ENCODE measurements around the gene DENND5A.
A peak's percentile ranks its signal among the peaks of the same experiment; 100 is the strongest.

DENND5A gene

DNA sequence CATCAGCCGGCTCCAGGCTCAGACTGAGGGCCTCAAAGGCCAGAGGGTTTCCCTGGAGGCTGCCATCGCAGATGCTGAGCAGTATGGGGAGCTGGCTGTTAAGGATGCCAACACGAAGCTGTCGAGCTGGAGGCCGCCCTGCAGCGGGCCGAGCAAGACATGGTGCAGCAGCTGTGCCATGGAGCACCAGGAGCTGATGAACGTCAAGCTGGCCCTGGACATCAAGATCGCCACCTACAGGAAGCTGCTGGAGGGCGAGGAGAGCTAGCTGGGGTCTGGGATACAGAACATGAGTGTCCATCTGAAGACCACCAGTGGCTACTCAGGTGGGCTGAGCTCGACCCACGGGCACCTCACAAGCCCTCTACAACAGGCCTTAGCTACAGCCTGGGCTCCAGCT lies 169.7 kb downstream of the DENND5A start:
- H3K27ac ChIP-seq (ENCODE audit: low read depth, low read length): no peak overlapping the region
- H3K27me3 ChIP-seq (ENCODE audit: control insufficient read depth, insufficient read depth, low read length): peaks cover 28% of the 10 kb centered on the region
- H3K4me1 ChIP-seq (ENCODE audit: control insufficient read depth, insufficient read depth, low read length): no peaks in the 10 kb centered on the region
- no peaks in the 10 kb centered on the region for H3K36me3 ChIP-seq (ENCODE audit: control insufficient read depth, insufficient read depth, low read length)
- no peaks in the 10 kb centered on the region for H3K9me3 ChIP-seq (ENCODE audit: control insufficient read depth, insufficient read depth, low read depth, low read length)
- no peak overlapping the region for H3K9ac ChIP-seq (ENCODE audit: low read length)
- H3K4me3 ChIP-seq (ENCODE audit: low read depth, low read length): no peak overlapping the region

DNA sequence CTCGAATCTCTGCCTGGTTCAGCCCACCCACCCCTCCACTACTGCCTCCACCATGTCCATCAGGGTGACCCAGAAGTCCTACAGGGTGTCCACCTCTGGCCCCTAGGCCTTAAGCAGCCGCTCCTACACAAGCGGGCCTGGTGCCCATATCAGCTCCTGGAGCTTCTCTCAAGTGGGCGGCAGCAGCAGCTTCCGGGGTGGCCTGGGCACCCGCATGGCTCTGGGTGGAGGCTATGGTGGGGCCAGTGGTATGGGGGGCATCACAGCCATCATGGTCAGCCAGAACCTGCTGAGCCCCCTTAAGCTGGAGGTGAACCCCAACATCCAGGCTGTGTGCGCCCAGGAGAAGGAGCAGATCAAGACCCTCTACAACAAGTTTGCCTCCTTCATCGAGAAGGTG lies 170.7 kb downstream of the DENND5A start:
- Histone ChIP-seq H3K4me3 (ENCODE audit: low read depth, low read length) (no peak overlapping the region), H3K4me1 (ENCODE audit: control insufficient read depth, insufficient read depth, low read length) (peaks cover 5% of the 10 kb centered on the region), H3K9me3 (ENCODE audit: control insufficient read depth, insufficient read depth, low read depth, low read length) (no peaks in the 10 kb centered on the region), H3K36me3 (ENCODE audit: control insufficient read depth, insufficient read depth, low read length) (no peaks in the 10 kb centered on the region), H3K9ac (ENCODE audit: low read length) (no peak overlapping the region), H3K27me3 (ENCODE audit: control insufficient read depth, insufficient read depth, low read length) (peaks cover 38% of the 10 kb centered on the region), H3K27ac (ENCODE audit: low read depth, low read length) (no peak overlapping the region)

DNA sequence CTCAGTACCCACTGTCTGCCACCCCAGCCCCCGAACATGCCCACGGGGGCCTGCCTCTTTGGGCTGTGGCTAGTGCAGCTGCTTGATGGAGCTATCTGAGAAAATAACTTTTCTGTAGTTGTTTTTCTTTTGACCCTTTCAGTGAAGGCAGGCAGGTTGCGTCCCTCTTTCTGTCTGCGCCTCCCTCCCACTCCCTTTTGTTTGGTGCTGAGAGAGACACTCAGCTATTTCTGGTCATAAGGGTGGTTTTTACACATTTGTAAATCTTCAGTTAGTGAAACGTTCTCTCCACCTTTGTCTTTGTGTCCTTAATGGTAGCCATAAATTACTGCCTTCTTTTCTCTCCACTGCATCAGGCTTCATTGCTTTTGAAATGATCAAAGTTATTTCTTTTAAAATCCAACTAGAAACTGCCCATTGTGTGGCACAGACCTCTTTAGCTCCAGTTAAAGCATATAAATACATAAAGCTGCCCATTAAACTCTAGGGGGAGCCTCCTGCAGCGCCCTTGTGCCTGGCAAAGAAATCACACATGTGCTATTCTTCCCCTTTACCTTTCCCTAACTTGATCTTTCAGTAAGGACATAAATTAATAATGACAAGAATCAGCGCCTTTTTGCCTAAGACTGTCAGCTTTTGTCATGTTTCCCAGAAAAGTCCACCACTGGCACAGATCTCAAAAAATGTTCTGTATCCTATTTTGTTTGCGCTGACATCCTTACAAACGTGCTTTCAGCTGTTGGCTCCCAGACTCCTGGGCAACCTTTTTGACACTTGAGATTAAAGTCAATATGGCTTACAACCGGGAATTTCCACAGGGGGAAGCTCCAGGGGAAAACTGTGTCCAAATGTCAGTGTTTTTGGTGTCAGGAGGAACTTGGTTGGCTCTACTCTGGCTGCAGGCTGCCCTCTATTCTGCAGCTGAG lies 172.0 kb downstream of the DENND5A start:
- no peak overlapping the region for H3K9ac ChIP-seq (ENCODE audit: low read length)
- H3K27ac ChIP-seq (ENCODE audit: low read depth, low read length): no peak overlapping the region
- peaks cover 49% of the 10 kb centered on the region for H3K27me3 ChIP-seq (ENCODE audit: control insufficient read depth, insufficient read depth, low read length)
- peaks cover 5% of the 10 kb centered on the region for H3K4me1 ChIP-seq (ENCODE audit: control insufficient read depth, insufficient read depth, low read length)
- H3K36me3 ChIP-seq (ENCODE audit: control insufficient read depth, insufficient read depth, low read length): no peaks in the 10 kb centered on the region
- no peaks in the 10 kb centered on the region for H3K9me3 ChIP-seq (ENCODE audit: control insufficient read depth, insufficient read depth, low read depth, low read length)
- H3K4me3 ChIP-seq (ENCODE audit: low read depth, low read length): no peak overlapping the region

DNA sequence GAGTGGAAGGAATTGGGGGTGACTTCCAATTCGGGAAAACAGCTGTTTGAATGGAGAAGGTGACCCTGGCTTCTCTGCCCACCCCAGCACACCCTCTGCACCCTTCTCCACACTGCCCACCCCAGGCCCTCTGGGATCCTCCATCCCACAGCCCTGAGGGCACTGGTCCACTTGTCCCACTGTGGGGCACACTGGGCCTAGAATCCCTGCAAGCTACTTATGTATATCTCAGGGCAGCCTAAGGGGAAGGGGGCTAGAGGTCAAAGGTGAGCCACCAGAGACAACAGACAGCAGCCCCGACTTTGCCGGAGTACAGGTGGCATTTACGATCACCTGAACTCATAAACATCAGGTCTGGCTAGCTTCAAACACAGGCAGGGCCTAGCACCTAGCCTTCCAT lies 173.1 kb downstream of the DENND5A start:
- Histone ChIP-seq H3K4me3 (ENCODE audit: low read depth, low read length) (peak overlapping the region; percentile 53), H3K9ac (ENCODE audit: low read length) (no peak overlapping the region), H3K4me1 (ENCODE audit: control insufficient read depth, insufficient read depth, low read length) (peaks cover 5% of the 10 kb centered on the region), H3K9me3 (ENCODE audit: control insufficient read depth, insufficient read depth, low read depth, low read length) (no peaks in the 10 kb centered on the region), H3K36me3 (ENCODE audit: control insufficient read depth, insufficient read depth, low read length) (no peaks in the 10 kb centered on the region), H3K27ac (ENCODE audit: low read depth, low read length) (no peak overlapping the region), H3K27me3 (ENCODE audit: control insufficient read depth, insufficient read depth, low read length) (peaks cover 56% of the 10 kb centered on the region)

DNA sequence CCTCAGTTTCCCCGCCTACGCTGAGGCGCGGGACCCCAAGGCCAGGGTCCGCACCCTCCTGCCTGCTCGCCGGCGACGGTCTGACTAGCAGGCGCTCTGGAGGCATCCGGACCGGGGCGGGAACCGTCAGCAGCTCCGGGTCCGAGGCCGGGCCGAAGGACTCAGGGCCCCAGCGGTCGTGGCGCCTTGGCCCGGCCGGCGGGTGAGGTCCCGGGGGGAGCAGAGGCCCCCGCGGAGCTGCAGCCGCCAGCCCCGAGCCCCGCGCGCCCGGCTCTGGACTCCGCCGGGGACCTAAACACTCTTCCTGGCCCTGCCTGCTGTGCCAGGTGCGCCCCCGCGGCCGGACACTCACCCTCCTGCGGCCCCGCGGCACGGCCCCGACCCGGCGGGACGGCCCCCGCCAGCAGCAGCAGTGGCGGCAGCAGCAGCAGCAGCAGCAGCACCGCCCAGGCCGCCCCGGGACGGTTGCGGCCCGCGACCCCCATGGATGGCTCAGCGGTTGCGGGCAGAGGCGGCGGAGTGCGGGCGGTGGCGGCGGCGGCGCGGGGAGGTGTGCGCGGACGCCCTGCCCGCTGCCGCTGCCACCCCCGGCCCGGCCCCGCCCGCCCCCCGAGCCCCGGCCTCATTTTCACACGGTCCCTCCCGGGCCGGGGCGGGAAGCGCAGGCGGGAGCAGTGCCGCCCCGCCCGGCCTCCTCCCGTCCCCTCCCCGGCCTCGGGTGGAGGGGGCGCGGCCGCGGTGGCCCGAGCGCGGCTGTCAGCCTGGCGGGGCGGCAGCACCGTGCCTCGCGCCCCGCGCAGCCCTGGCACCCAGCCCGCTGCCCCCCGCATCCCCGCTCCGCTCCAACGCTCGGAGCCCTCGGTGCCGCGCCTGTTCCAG lies 173.9 kb downstream of the DENND5A start, which contains the start of gene SCUBE2:
Gene SCUBE2 (minus strand): TSS at position 556 of the 879 bp plus-strand sequence. CDS start 71 bp downstream, at position 485.
- Histone ChIP-seq H3K9me3 (ENCODE audit: control insufficient read depth, insufficient read depth, low read depth, low read length) (no peaks in the 10 kb centered on the region), H3K4me1 (ENCODE audit: control insufficient read depth, insufficient read depth, low read length) (peaks cover 5% of the 10 kb centered on the region), H3K9ac (ENCODE audit: low read length) (no peak within 1 kb of the TSS), H3K36me3 (ENCODE audit: control insufficient read depth, insufficient read depth, low read length) (no peaks in the 10 kb centered on the region), H3K4me3 (ENCODE audit: low read depth, low read length) (peak within 1 kb of the TSS; percentile 58), H3K27ac (ENCODE audit: low read depth, low read length) (no peak within 1 kb of the TSS), H3K27me3 (ENCODE audit: control insufficient read depth, insufficient read depth, low read length) (peaks cover 56% of the 10 kb centered on the region)

DNA sequence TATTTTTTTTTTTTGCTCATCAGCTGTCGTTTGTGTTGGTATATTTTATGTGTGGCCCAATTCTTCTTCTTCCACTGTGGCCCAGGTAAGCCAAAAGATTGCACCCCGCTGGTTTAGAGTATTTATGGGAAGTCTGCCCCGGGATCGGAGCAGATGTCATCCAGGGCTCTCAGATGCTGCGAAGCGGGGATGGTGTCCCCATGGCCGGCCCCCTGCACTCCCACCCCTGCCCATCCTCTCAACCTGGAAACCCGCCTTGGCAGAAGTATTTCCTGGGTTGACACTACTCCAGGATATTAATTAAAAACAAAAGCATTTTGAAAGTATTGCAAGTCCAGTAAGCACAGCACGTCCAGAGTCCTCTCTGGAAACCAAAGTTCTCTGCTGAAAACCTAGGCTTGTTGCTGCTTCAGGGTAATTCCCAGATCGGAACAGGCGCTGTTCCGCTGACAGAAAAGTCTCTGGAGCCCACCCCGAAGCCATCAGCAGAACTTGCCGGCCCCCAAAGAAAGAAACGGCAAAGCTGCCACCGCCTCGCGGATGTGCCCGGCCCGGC lies 174.6 kb downstream of the DENND5A start:
- H3K4me1 ChIP-seq (ENCODE audit: control insufficient read depth, insufficient read depth, low read length): peaks cover 5% of the 10 kb centered on the region
- peaks cover 56% of the 10 kb centered on the region for H3K27me3 ChIP-seq (ENCODE audit: control insufficient read depth, insufficient read depth, low read length)
- peak overlapping the region; percentile 58 for H3K4me3 ChIP-seq (ENCODE audit: low read depth, low read length)
- no peak overlapping the region for H3K9ac ChIP-seq (ENCODE audit: low read length)
- no peaks in the 10 kb centered on the region for H3K9me3 ChIP-seq (ENCODE audit: control insufficient read depth, insufficient read depth, low read depth, low read length)
- H3K36me3 ChIP-seq (ENCODE audit: control insufficient read depth, insufficient read depth, low read length): no peaks in the 10 kb centered on the region
- H3K27ac ChIP-seq (ENCODE audit: low read depth, low read length): no peak overlapping the region

DNA sequence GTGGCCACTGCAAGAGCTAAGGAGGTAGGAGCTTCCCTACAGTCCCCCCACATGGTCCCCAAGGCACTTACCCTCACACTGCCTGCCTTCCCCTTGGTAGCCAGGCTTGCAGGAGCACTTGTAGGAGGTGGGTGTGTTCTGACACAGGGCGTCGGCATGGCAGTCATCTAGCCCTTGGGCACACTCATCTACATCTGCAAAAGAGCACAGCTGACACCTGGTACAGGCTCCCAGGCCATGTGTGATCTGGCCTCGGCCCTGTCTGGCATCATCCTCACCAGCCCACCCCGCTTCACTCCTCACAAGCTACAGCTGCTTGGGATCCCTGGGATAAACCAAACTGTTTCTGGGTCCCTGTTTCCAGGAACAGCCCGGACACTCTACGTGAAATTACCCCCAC lies 175.5 kb downstream of the DENND5A start:
- Histone ChIP-seq H3K4me1 (ENCODE audit: control insufficient read depth, insufficient read depth, low read length) (peaks cover 5% of the 10 kb centered on the region), H3K9me3 (ENCODE audit: control insufficient read depth, insufficient read depth, low read depth, low read length) (no peaks in the 10 kb centered on the region), H3K4me3 (ENCODE audit: low read depth, low read length) (no peak overlapping the region), H3K27me3 (ENCODE audit: control insufficient read depth, insufficient read depth, low read length) (peaks cover 56% of the 10 kb centered on the region), H3K27ac (ENCODE audit: low read depth, low read length) (no peak overlapping the region), H3K9ac (ENCODE audit: low read length) (no peak overlapping the region), H3K36me3 (ENCODE audit: control insufficient read depth, insufficient read depth, low read length) (no peaks in the 10 kb centered on the region)

DNA sequence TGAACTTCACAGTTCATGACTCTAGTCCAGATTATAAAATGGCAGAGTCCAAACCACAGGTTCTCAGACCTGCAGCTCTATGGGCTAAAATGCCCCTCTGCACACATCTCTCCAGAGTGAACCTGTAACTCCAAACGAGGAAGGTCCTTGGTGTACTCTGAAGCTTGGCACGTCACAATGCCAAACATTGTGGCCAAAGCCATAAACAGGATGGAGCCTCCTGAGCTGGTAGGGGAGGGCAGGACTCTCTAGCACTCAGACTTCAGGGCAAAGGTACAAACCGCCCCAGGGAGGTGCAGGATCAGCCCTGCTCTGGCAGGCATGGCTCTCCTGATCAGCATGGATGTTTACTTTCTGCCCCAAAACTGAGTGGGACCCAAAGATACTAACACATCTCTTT lies 176.1 kb downstream of the DENND5A start:
- H3K36me3 ChIP-seq (ENCODE audit: control insufficient read depth, insufficient read depth, low read length): no peaks in the 10 kb centered on the region
- peaks cover 5% of the 10 kb centered on the region for H3K4me1 ChIP-seq (ENCODE audit: control insufficient read depth, insufficient read depth, low read length)
- H3K27ac ChIP-seq (ENCODE audit: low read depth, low read length): no peak overlapping the region
- no peak overlapping the region for H3K9ac ChIP-seq (ENCODE audit: low read length)
- H3K4me3 ChIP-seq (ENCODE audit: low read depth, low read length): no peak overlapping the region
- peaks cover 56% of the 10 kb centered on the region for H3K27me3 ChIP-seq (ENCODE audit: control insufficient read depth, insufficient read depth, low read length)
- no peaks in the 10 kb centered on the region for H3K9me3 ChIP-seq (ENCODE audit: control insufficient read depth, insufficient read depth, low read depth, low read length)

All from HUES6 (cell line).